H7 (cell line): ENCODE data around the gene SLC25A26. TPM values are rescaled to one million over a fixed set of nuclear protein-coding genes. Genes with fewer than 3 reads are reported as not detected.
"Not testable (repeated sequence)": the region's sequence is repeated elsewhere in the genome, so short reads cannot be mapped to it uniquely, and the experiment has no call there.

Experiments used
- DNase-seq: peaks from one replicate; pipeline ENCODE4 v3.0.0; 2012
- H3K27me3 ChIP-seq: 2 replicates; pipeline ENCODE4 v1.6.0; 2011; ENCODE audit warnings: mild to moderate bottlenecking, low read length; ENCODE audit not compliant: control insufficient read depth, insufficient read depth
- H3K36me3 ChIP-seq: replicated peaks from 2 replicates; pipeline ENCODE4 v1.5.1; 2011; ENCODE audit warnings: low read length; ENCODE audit not compliant: control insufficient read depth, insufficient read depth
- H3K4me3 ChIP-seq: 2 replicates; pipeline ENCODE4 v1.5.1; 2011; ENCODE audit warnings: low read depth, mild to moderate bottlenecking, control low read depth, low read length, moderate library complexity; ENCODE audit not compliant: insufficient read depth
- total RNA-seq: library from RNA; depleted of rRNA; stranded (reverse); fragments of >200 nt; shearing (Covaris generic); gene quantifications from 2 replicates; pipeline ENCODE4 v1.2.3, GENCODE V29; 2014

Gene SLC25A26
- total RNA-seq, 1 experiment from 2014 or later, result 26.5 TPM

DNA sequence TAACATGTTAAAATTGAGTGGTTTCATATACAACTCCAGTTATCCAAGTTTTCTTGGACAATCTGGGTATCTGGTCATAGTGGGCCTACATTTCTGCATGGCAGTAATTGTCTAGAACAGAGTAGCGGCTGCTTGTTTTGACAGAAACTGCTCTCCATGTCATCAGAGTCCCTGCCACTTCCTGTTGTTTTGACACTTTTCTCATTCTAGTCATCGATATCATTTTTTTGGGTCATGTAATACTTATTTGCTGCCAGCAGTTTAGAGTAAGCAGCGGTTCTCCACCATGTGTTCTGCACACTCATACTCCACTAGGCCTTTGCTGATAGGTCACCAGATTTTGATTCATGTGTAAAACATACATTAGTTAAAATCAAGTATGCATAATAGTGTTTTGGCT, 81.5 kb downstream of the SLC25A26 start:
- H3K36me3 ChIP-seq, result no peaks in the 10 kb centered on the region
- no peak for DNase-seq
- H3K27me3 ChIP-seq, result no peaks in the 10 kb centered on the region
- no peak overlapping the region for H3K4me3 ChIP-seq

GRCh38 chr3:66303491-66303901, 82.7 kb downstream of the SLC25A26 start:
- no peak for DNase-seq
- Histone ChIP-seq H3K27me3 (no peaks in the 10 kb centered on the region), H3K36me3 (no peaks in the 10 kb centered on the region), H3K4me3 (no peak overlapping the region)

DNA sequence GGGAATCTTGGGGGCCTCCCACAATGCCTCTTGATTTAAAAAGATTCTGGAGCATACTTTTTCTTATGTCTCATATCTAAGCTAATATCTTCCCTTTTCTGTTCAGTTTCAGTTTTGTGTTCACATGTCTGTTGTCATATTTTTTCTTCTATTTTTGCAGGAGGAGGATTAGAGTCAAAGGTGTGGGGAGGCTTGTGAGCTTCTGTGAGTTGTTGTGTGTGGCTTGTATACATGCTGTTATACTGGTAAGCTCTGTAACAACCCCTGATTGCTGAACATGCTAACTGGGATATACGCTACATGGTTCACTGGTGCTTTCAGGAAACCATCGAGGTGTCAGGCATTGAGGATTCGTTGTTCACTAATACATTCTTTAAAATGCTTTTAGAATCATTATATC, 83.5 kb downstream of the SLC25A26 start:
- H3K4me3 ChIP-seq, result no peak overlapping the region
- H3K36me3 ChIP-seq, result no peaks in the 10 kb centered on the region
- H3K27me3 ChIP-seq, result no peaks in the 10 kb centered on the region
- DNase-seq, result no peak

DNA sequence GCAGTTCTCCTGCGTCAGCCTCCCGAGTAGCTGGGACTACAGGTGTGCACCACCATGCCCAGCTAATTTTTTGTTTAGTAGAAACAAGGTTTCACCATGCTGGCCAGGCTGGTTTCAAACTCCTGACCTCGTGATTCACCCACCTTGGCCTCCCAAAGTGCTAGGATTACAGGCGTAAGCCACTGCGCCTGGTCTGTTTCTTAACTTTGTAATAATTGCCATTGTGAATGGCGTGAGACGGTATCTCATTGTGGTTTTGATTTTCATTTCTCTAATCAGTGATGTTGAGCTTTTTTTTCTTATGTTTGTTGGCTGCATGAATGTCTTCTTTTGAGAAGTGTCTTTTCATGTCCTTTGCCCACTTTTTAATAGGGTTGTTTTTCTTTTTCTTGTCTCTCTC, 85.3 kb downstream of the SLC25A26 start:
- not testable (repeated sequence) for H3K36me3 ChIP-seq, DNase-seq, H3K4me3 ChIP-seq, H3K27me3 ChIP-seq

- DNase-seq, H3K36me3 ChIP-seq: not testable (repeated sequence)
Observed at GRCh38 chr3:66306991-66307390, 86.2 kb downstream of the SLC25A26 start.

DNA sequence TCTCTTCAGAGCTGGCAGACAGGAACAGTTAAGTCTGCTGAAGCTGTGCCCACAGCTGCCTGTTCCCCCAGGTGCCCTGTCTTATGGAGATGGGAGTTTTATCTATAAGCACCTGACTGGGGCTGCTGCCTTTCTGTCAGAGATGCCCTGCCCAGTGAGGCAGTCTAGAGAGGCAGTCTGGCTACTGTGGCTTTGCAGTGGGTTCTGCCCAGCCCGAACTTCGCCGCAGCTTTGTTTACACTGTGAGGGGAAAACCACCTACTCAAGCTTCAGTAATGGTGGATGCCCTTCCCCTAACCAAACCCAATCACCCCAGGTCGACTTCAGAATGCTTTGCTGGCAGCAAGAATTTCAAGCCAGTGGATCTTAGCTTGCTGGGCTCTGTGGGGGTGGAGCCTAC, 91.2 kb downstream of the SLC25A26 start:
- H3K36me3 ChIP-seq, result no peaks in the 10 kb centered on the region
- no peak for DNase-seq
- no peaks in the 10 kb centered on the region for H3K27me3 ChIP-seq
- H3K4me3 ChIP-seq, result no peak overlapping the region

More at GRCh38 chr3:66306991-66307390, 86.2 kb downstream of the SLC25A26 start:
- not testable (repeated sequence) for H3K4me3 ChIP-seq, H3K27me3 ChIP-seq

GRCh38 chr3:66314455-66314854, 93.7 kb downstream of the SLC25A26 start:
- DNase-seq, result no peak
- Histone ChIP-seq H3K4me3 (no peak overlapping the region), H3K36me3 (no peaks in the 10 kb centered on the region), H3K27me3 (no peaks in the 10 kb centered on the region)

DNA sequence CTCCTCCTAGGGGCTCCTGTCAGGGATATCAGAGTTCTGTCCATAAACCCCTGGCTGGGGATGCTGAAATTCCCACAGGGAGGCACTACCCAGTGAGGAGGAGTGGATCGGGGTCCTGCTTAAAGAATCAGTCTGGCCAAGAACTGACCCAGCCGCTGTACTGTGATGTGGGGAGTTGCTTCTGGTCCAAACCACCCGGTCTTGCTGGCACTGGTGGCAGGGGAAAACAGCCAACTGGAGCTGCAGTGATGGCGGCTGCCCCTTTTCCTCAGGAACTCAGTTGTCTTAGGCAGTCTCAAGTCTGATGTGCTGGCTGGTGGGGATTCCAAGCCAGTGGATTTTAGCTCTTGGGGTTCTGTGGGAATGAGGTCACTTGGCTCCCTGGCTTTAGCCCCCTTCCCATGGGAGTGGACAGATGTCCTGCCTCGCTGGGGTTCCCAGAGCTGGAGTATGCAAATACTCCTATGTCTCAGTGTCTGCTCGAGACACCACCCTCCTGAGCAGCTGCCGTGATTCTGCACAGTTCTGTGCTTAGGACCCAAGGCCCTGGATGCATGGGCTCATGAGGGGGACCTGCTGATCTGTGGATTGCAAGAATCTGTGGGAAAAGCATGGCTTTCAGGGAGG, 97.1 kb downstream of the SLC25A26 start:
- Histone ChIP-seq H3K36me3 (no peaks in the 10 kb centered on the region), H3K27me3 (no peaks in the 10 kb centered on the region), H3K4me3 (no peak overlapping the region)
- no peak for DNase-seq

- H3K27me3 ChIP-seq, result no peaks in the 10 kb centered on the region
- no peak overlapping the region for H3K4me3 ChIP-seq
- no peaks in the 10 kb centered on the region for H3K36me3 ChIP-seq
- no peak for DNase-seq
Observed at GRCh38 chr3:66320390-66320789, 99.6 kb downstream of the SLC25A26 start.

- H3K36me3 ChIP-seq, result no peaks in the 10 kb centered on the region
- no peak for DNase-seq
- H3K4me3 ChIP-seq, result no peak overlapping the region
- H3K27me3 ChIP-seq, result no peaks in the 10 kb centered on the region
Observed at GRCh38 chr3:66322436-66322835, 101.6 kb downstream of the SLC25A26 start.

DNA sequence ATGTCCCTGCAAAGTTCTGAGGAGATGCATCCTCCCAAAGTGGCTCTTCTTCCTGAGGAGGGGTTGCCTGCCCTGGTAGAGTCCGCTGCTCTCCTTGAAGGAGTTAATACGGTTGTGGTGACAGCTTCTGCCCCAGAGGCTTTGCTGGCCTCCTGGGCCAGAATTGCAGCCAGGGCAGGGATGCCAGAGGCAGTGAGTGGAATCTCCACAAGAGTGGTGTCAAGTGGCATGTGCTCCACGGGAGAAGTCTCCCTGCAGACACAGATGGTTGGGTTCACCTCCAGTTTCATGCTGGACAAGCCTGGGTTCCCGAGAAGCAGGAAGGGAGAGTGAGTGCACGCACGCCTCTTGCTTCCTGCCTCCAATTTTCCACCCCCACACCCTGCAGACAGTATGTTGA, 105.5 kb downstream of the SLC25A26 start:
- Histone ChIP-seq H3K4me3 (no peak overlapping the region), H3K27me3 (no peaks in the 10 kb centered on the region), H3K36me3 (no peaks in the 10 kb centered on the region)
- no peak for DNase-seq

- Histone ChIP-seq H3K4me3 (no peak overlapping the region), H3K36me3 (no peaks in the 10 kb centered on the region), H3K27me3 (no peaks in the 10 kb centered on the region)
- DNase-seq, result peak; percentile 18
Observed at GRCh38 chr3:66335671-66336070, 114.9 kb downstream of the SLC25A26 start.

- no peak for DNase-seq
- Histone ChIP-seq H3K36me3 (no peaks in the 10 kb centered on the region), H3K4me3 (no peak overlapping the region), H3K27me3 (no peaks in the 10 kb centered on the region)
Observed at GRCh38 chr3:66336333-66336766, 115.5 kb downstream of the SLC25A26 start.

GRCh38 chr3:66338927-66339326, 118.1 kb downstream of the SLC25A26 start:
- no peak for DNase-seq
- no peaks in the 10 kb centered on the region for H3K36me3 ChIP-seq
- no peaks in the 10 kb centered on the region for H3K27me3 ChIP-seq
- H3K4me3 ChIP-seq, result no peak overlapping the region

GRCh38 chr3:66342717-66343356, 122.0 kb downstream of the SLC25A26 start:
- Histone ChIP-seq H3K4me3 (no peak overlapping the region), H3K36me3 (no peaks in the 10 kb centered on the region), H3K27me3 (no peaks in the 10 kb centered on the region)
- no peak for DNase-seq
